GM18511 (cell line): ENCODE data around the gene PWP2.

Experiments
- ATAC-seq: cut with Tn5 transposase; IDR thresholded peaks from one replicate; pipeline ENCODE4 v1.9.1; 2021; ENCODE audit warnings: mild to moderate bottlenecking, moderate library complexity; ENCODE audit not compliant: unreplicated experiment

PWP2 gene

DNA sequence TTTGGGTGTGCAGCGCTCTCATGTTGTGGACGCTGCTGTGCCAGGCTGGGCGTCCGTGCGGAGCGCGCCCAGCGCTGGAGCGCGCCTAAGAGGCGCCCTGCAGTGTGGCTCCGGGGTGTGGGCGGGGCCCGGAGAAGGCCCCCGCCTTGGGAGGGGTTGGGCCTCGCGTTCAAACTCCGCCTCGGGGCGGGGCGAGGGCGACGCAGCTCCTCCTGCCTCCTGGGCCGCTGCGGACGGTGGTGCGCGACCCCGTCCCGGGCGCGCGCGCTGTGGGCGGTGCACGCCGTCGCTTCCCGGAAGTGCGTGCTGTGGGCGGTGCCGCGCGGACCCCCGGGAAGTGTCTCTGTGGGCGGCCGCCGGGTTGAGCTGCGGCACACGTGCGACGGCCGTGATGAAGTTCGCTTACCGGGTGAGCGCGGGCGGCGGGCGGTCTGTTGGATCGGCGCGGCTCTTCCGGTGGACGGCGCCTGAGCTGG is at the start of gene PWP2:
Gene PWP2, plus strand, starts transcription at position 374 of the 476 bp plus-strand sequence. Its CDS starts 18 bp downstream, at position 392.
- peak; percentile 92 for ATAC-seq

DNA sequence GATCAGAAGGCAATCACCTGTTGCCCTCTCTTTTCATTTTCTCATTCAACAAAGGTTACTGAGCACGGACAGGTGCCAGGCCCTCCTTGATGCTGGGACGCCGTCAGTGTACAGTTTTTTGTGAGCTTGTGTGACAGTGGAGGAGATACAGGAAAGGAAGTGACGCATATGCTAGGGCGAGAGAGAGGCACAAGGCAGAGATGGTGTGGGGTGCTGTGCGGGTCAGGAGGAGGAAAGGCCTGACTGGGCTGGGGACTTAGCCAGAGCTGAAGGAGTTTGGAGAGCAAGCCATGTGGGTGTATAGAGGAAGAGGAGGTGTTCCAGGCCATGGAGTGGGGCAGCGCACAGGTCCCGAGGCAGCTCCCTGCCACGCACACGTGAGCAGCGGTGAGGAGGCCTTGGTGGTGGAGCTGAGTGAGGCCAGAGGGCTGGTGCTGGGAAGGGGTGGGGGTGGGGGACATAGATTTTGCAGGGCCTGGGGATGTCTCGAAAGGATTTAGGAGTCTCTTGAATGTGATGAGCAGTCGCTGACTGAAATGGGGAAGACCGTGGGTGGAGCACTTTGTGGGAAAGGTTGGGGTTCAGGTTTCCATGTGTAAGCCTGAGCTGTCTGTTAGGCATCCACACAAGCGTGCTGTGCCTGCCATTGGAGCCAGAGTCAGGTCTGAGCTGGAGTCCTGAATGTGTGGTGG is 49.1 kb upstream of the PWP2 start:
- ATAC-seq = no peak

DNA sequence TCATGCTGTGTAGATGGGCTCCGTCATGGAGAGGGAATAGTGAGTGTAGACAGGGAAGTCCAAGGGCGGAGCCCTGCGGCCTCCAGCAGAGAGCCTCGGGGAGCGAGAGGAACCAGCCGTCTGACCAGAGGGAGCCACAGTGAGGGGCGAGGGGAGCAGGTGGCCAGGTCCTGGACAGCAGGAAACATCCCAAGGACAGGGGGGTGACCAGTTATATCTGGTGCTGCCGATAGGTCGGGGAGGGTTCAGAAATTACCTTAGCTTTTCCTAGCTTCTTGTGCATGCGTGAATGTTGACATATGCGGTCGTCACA is 48.6 kb upstream of the PWP2 start:
- no peak for ATAC-seq

DNA sequence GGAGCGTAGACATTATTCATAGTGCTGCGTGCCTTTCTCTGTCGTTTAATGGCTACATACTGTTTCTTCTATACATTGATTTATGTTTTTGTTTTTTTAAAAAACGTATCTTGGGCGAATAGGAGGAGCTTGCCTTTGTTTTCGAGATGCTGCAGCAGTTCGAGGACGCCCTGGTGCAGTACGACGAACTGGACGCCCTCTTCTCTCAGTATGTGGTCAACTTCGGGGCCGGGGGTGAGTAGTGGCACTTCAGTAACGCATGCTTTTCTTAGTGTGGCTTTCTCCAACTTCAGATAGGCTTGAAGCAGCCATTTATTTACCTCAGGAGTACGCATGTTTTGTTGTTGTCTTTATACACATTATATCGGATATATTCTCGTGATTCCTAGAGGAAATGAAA is 48.2 kb upstream of the PWP2 start:
- ATAC-seq = no peak

DNA sequence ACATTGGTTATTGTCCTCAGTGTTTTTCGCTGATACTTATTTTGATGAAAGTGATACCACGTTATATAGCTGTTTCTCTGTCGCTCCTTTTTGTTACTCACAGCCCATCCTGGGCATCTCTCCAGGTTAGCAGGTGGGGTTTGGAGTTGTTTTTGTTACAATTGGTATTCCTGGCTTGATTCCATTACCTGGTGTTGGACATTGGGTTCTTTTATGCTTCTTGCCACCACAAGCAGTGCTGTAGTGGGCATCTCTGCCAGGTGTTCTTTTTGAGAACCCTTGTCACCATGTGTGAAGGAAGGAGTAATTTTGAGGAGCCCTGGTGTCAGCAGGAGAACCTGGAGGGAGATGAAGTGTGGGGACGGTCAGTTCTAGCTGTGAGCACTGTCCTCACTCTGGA is 47.5 kb upstream of the PWP2 start:
- no peak for ATAC-seq

DNA sequence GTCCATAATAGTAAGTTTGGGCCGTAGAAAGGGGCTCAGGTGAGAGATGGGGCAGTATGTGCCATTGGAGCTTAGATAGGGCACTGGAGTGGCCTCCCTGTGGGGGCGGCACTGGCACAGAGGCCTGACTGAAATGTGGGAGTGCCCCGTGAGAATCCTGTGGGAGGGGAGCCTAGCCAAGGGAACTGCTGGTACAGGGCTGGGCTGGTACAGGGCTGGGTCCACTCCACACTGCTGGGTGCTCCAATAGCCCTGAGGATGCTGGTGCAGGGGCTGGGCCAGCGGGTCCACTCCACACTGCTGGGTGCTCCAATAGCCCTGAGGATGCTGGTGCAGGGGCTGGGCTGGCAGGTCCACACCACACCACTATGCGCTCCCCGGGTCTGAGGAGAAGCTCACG is 44.8 kb upstream of the PWP2 start:
- no peak for ATAC-seq

DNA sequence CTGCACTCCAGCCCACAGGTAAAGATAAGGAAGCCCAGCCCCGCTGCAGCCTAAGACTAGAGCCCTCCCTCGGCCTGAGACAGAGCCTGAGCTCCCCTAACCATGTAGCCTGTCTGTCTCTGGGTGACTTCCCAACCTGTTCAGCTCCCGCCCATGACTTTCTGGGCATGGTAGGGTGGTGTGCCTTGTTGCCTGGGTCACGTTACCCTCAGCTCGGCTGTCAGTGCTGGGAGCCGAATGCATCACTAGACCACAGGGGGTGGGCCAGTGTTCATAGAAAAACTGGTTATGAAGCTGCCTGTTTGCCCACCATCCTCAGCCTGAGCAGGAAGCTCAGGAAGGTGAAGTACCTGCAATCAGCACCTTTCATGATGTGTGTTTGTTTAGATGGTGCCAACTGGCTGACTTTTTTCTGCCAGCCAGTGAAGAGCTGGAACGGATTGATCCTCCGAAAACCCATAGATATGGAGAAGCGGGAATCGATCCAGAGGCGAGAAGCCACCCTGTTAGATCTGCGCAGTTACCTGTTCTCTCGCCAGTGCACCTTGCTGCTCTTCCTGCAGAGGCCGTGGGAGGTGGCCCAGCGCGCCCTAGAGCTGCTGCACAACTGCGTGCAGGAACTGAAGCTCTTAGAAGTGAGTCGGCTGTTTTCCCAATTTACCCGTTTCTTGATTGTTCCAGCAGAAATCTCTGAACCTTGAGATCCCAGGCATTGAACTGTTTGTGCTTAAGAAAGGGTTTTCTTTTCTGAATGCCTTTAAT is 43.9 kb upstream of the PWP2 start:
- ATAC-seq = no peak

DNA sequence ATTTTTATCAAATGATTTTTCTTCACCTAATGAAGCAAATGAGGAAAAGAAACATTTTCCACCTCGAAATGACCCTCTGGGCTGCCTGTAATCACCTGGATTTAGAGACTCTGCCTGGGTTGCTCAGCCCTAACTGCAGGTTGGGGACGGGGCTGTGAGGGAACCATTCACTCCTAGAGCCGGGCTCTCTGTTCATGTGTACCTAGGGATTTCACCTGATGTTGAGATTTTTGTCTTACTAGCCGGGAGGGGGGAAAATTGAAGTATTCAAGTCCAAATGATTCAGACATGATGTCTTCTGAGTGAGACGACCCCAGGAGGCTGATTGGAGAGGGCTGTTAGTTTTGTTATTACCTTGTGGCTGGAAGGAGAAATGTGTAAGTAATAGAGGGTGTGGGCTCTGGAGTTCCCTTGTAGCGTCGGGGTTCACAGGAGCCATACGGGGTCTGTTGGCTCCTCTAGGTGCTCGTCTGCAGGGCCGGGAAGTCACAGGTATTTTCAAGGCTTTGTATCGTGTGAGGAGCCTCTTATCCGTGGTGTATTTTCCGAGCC is 42.3 kb upstream of the PWP2 start:
- ATAC-seq = no peak

DNA sequence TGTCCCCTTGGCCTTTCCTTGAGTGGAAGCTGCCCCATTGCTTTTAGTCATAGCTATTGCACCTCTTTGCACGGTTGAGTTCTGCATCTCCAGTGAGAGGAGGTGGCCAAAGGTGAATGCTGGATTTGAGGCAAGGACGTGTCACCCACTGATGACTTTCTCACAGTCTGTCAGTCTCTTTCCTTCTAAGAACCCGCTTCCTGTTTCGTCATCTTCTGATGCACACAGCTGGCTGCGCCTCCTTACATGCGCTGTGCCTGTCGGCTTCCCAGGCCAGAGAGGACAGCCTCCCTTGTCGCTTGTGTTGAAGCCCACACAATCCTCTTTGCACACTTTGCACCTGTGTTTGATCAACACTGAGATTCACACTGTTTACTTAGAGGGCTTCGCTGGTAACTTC is 41.8 kb upstream of the PWP2 start:
- peak; percentile 51 for ATAC-seq

DNA sequence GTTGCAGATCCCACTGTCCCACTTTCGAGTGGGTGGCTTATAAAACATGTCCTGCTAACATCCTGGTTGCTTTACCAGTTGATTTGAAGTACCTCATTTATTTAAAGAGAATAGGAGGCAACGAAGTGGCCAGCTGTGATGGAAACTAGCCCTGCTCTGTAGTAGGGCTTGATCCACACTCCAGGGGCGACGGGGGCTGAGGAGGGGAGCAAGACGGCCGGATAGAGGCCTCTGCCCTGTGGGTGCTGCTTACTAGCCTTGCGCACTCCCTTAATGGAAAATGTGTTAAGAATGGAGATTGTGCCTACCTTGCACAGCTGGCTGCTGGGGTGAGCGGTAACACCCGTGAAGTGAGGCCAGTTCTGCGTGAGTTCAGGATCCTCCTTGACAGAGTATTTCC is 41.1 kb upstream of the PWP2 start:
- no peak for ATAC-seq

DNA sequence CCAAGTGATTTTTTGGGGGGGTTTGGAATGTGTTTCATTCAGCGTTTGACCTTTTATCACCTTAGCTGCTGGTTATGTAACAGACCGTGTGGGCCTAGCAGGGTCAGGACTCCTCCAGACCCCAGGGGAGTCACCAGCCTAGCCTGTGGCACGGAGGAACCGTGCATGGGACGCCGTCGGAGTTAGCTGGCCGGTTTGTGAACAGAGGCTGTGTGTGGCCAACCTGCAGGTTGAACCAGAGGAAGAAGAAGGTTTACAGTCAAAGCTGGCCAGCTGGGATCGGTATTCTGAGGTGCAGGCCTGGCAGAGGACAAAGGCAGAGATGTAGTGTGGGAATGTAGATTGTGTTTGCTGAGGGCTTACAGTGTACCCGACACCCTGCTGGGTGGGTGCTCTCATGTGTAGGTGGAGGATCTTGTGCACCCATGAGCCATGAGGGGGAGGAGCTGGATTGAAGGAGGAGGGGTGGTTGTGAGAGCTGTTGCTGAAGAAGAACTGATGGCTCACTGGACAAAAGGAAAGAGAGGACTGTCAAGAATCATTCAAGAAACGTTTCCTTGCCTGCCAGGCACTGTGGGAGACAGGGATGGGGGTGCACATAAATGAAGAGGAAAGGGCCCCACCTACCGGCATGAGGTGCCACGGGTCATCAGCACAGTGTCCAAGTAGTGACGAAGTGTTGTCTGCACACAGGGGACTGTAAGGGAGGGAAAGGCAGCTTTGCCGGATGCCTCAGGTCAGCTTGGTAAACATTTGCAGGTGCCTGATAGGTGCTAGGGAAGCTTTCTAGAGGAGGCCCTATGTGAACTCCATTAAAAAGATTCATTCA is 40.0 kb upstream of the PWP2 start:
- ATAC-seq = no peak

DNA sequence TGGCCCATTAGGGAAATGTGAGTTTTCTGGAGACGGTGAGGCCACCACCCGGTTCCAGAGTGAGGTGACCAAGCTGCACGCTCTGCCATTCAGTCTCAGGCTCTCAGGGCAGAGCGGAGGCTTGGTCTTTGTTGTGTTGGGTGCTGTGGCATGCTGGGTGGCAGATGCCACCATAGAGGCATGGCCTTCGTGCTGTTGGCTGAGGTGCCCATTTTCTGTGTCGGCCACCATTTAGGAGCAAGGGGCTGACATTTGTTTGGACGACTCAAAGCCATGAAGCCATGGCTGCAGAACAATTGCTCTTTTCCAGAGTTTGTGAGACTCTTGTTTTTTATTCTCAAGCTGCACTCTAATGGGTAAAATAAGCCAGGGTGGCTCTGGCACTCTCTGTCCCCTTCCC is 36.8 kb upstream of the PWP2 start:
- ATAC-seq = no peak

DNA sequence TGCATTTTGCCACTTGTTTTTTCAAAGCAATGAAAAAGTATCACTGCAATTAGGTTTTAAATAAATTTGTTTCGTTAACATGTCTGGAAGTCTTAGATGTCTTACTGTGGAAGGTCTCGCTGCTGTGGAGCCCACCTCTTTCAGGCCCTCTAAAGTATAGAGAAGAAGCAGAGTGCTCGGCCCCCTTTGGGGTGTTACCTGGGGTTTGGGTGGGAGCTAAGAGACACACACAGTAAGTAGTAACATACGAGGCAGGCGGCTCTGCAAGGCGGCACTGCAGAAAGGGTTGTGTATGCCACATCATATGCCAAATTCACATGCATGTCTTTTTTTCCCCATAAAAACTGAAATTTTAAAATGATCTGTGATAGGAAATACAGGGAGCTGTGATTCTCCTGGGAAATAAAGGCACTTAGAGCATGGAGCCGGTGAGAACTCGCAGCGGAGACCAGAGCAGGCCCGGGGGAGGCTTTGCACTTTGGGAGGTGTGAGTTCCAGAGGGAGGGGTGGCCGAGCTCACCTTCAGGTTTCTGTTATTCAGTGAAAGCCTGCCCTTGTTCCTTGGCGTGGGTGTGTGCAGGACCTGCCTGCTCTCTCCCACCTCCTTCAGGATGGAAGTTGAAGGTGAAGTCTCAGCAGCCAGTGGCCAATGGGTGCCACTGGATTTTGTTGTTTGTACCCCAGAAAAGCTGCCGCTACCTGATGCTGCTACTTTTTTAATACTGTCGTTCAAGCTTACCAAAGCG is 35.7 kb upstream of the PWP2 start:
- no peak for ATAC-seq

DNA sequence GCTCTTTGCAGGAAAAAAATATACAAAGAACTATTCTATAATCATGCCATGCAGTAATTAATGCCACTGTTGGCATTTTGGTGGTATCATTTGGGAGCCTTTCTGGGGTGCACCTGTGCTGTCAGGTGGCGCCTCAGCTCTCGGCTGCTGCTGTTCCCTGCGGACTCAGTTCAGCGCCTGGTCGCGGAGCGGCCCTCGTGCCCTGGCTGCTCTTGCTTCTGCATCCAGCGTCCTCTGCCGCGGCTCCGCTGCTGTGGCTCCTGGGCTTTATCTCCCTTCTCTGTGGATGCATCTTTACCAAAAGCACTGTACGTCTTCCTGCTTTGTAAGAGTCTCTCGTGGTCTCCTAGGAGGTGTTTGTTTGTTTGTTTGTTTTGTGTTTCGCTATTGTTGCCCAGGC is 35.1 kb upstream of the PWP2 start:
- no peak for ATAC-seq

DNA sequence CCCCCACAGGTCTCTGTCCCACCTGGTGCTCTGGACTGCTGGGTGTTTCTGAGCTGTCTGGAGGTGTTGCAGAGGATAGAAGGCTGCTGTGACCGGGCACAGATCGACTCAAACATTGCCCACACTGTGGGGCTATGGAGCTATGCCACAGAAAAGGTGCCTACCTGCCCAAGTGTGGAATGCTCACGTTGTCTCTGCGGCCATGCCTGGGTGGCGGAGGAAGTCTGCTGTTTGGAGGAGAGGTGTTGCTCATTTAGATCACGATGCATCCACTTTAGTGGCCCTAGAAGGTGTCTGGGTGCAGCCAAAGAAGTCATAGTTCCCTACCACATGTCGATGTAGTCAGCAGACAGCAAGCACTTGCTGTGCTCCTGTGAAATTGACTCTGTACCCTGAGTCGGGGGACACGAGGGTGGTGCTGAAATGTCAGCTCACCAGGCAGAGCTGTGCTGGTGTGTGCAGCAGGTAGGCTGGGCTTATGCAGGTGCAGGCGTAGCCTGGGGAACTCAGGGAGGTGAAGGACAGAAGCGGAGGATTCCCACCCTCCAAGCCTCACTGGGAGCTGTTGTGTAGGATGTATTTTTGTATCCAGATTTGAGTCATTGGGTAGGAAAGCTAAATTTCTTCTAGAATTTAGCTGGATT is 32.8 kb upstream of the PWP2 start:
- no peak for ATAC-seq

DNA sequence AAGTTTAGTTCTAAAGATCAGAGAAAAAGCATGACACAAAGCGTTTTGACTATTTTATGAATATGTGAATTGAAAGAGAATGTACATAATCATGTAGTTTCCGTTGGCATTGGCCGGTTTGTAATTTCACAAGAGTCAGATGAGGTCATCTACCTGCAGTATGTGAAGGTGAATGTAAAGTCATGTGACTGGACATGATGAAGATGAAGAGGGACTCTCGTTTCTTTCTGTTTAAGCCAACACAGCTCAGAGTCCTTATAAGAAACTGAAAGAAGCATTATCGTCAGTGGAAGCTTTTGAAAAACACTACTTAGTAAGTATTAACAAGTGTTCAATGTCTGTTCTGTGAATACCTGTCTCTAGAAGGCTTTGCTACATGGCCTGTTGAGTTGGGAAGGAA is 30.9 kb upstream of the PWP2 start:
- no peak for ATAC-seq

DNA sequence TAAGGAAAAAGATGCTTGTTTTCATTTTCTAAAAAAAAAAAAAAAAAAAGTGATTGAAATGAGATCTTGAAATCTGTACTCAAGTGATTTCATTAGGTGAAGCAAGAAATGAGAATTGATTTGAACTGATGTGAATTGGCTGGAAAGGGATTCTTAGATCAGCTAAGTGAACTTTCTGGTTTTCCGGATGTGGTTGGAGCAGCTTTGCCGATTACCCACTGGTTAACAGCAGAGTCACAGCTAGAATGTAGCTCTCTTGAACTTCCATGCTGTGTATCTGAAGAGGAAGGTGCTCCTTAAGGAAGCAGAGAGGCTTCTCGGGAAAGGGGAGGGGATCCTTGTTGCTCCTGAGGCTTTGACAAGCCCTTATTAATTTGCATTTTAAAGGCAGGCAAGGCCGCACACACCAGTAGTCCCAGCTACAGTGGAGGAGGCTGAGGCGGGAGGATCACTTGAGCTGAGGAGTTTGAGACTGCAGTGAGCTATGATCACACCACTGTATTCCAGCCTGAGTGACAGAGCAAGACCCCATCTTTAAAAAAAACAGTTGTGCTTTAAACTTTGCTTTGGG is 28.7 kb upstream of the PWP2 start:
- ATAC-seq = no peak

DNA sequence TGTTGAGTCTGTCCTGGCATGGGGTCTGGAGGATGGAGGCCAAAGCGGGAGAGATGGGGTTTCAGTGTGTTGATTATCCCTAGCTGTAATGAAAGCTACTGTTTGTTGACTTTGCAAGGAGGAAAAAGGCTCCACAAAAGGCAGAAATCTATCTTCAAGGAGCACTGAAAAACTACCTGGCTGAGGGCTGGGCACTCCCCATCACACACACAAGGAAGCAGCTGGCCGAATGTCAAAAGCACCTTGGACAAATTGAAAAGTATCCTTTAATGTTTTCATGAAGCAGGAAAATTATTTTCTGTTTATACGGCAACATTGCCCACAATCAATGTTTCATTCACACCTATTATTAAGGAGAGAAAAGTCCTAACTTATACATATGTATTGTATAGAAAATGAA is 27.8 kb upstream of the PWP2 start:
- no peak for ATAC-seq

DNA sequence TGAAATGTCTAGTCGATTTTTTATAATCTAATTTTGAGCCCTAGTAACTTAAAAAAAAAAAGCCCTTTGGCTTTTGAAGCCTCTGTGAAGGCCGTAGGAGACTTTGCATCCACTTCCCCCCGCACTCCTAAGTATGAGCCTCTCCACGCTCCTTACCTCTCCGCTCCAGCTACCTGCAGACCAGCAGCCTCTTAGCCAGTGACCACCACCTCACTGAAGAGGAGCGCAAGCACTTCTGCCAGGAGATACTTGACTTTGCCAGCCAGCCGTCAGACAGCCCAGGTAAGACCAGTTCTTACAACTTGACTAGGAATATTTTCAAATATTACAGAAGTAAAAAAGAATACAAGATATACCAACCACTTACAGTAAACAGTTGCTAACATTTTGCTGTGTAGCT is 27.4 kb upstream of the PWP2 start:
- no peak for ATAC-seq
